GM12872 (cell line): Measurements from ENCODE around the gene LSAMP.

Experiments used
- TF ChIP-seq, protein P1 (sequence below): IDR thresholded peaks from 3 replicates; pipeline ENCODE4 v1.5.1; 2011; ENCODE audit warnings: low read depth, mild to moderate bottlenecking, low read length, moderate library complexity; ENCODE audit not compliant: insufficient read depth

The LSAMP gene

DNA sequence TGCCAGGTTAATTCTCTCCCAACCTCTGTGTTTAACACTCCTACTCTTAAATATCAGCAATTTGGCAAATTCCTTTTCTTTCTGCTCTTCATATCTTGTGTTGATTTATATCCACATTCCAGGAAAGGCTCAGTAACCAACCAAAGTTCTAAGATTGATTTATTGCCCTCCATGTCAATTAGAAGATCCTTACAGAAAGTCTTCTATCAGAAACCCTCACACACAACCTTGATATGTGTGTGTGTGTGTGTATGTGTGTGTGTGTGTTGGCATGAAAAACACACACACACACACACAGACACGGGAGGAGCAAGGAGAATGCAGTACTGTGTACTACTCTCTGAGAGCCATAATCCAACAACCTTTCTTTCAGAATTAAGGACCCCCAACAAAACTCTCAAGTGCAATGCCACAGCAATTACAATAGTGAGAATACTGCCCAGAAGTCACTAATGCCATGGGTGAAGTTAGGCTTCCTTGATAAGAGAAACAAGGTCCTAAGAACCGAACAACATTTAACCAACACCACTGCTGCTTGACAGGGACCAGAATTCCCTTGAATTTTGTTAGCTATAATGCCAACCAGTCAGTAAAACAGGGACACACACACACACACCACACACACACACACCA lies 1.1 kb downstream of the LSAMP start:
- TF ChIP-seq, protein P1, sequence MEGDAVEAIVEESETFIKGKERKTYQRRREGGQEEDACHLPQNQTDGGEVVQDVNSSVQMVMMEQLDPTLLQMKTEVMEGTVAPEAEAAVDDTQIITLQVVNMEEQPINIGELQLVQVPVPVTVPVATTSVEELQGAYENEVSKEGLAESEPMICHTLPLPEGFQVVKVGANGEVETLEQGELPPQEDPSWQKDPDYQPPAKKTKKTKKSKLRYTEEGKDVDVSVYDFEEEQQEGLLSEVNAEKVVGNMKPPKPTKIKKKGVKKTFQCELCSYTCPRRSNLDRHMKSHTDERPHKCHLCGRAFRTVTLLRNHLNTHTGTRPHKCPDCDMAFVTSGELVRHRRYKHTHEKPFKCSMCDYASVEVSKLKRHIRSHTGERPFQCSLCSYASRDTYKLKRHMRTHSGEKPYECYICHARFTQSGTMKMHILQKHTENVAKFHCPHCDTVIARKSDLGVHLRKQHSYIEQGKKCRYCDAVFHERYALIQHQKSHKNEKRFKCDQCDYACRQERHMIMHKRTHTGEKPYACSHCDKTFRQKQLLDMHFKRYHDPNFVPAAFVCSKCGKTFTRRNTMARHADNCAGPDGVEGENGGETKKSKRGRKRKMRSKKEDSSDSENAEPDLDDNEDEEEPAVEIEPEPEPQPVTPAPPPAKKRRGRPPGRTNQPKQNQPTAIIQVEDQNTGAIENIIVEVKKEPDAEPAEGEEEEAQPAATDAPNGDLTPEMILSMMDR, result no peak

DNA sequence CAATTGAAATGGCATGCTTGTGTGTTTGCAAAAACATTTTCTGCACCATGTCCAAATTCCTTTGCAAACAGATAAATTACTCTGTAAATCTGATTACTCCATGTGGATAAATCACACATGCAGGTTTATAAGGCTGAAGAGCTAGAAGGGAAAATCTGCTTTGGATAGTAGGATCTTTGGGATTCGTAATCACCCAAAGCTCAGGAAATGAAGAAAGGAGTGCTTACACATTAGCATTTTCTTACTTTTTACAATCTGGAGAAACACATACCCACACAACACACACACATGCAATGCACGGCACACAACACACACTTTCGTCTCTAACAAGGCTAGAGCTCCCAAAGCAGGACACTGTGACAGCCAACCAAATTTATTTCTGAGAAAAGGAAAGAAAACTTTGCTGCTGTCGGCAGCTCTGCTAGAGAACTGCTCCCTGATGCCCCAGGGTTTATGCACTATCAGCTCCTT lies 2.1 kb downstream of the LSAMP start:
- TF ChIP-seq, protein P1, result no peak

DNA sequence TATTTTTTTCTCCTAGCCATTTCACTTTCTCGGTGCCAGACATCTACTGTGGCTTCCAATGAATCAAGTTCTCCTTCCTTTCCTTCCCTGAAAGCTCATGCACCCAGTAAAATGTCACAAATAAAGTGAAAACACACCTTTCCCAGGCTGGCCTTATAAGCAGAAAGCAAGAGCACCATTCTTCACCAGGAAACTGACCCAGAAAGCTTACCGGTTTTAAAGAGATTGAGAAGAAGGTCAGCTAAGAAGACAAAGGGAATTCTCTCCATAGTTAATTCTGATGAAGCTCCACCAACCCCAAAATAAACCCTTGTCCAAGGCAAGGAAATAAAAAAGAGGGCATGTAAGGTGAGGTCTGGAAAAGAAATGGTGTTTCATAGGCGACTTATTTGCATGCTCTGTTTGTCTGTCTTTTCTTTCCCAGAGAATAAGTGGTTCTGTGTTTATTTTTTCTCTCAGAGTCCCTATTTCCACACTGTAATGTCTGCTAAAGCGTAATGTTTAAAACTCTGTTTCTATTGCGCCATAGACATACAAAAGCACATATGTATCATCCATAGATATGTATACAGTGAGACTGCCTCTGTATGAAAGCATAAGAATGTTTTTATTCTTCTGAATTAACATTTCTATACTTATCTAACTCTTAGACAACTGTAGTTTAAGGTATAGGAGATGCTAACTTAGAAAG lies 2.8 kb downstream of the LSAMP start:
- TF ChIP-seq, protein P1, result no peak

DNA sequence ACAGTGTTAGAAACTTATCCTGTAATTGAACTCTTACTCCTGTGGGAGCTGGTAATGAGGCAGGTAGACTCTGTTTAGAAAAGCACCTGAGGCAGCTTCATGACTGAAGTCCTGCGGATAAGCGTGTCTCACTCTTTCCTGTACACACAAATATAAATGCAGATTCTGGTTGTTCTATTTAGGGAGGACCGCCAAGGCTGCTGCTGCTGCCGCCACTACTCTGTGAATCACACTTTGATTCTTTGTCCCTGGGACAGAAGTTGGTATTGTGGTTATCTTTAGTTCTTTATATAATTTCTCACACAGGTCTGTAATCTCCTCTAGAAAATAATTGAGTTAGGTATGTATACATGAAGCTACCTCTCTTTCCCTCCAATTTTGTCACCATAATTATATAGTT lies 3.6 kb downstream of the LSAMP start:
- TF ChIP-seq, protein P1, result no peak

DNA sequence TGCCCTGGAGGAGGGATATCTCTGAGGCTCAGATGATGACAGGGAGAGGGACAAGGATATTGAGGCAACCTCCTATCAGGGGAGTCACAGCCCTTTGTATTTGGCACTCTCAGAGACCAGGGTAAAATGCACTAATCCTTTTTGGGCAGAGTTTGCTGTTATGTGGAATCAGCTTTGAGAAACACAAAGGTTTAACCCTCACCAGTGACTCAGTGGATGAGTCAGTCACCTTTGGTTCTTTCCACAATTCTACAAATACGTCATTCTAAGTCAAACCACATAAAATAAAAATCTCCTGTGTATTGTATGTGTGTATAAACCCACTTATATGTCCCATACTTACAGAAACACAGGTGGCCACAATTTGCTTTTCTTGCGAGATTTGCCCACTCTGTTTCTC lies 5.1 kb downstream of the LSAMP start:
- TF ChIP-seq, protein P1, result no peak

DNA sequence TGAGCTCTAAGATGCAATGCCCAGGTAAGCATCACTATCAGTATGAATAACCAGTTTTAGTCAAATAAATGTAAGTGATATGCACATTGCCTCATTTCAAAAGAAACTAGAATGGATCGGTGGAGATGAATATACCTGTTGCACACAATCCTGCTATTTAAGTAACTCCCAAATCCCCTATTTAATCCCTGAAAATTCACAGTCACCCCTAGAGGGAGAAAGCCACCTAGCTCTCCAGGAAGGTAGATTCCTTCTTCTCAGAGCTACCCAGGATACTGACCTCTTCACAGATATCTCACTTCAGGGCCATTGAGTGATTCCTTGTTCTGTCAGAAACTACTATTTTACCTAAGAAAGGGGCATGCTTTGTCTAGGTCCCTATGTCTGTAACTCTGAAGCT lies 11.7 kb downstream of the LSAMP start:
- TF ChIP-seq, protein P1, result no peak

DNA sequence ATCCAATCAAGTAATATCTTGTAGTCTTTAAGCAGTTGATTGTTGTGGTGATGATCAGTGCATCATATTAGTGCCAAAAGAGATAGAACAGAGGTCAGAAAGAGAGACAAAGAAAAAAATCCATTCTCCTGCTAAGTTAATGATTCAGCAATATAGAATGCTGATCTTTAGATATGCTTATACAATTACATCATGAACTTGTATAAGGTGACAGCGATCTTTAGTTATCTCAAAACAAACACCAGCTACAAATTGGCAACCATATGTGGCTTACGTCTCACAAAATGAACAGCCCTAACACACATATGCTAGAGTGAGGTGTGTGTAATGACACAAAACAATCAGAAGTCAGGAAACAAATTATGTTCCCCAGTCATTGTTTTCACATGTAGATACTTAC lies 12.5 kb downstream of the LSAMP start:
- TF ChIP-seq, protein P1, result no peak
